Amniotic stem cell (primary cell): Measurements from ENCODE around the gene TP53I13.

Source experiments
- DNase-seq: peaks from one replicate; lab custom pipeline; 2025; lab: John Stamatoyannopoulos, UW

The TP53I13 gene

GRCh38 chr17:29581583-29582253 lies 13.2 kb downstream of the TP53I13 start:
- DNase-seq: no peak

- no peak for DNase-seq
Observed at GRCh38 chr17:29582254-29582765, 13.8 kb downstream of the TP53I13 start.

GRCh38 chr17:29582772-29583171 lies 14.3 kb downstream of the TP53I13 start:
- no peak for DNase-seq

GRCh38 chr17:29583324-29584248 lies 15.1 kb downstream of the TP53I13 start:
- DNase-seq: no peak

- DNase-seq: no peak
Observed at GRCh38 chr17:29584452-29585079, 16.1 kb downstream of the TP53I13 start.

GRCh38 chr17:29585080-29585751 lies 16.7 kb downstream of the TP53I13 start:
- DNase-seq: no peak

GRCh38 chr17:29586676-29587469 lies 18.4 kb downstream of the TP53I13 start:
- DNase-seq: no peak

- no peak for DNase-seq
Observed at GRCh38 chr17:29587591-29587990, 19.1 kb downstream of the TP53I13 start.

GRCh38 chr17:29588017-29588561 lies 19.6 kb downstream of the TP53I13 start:
- DNase-seq: no peak

- no peak for DNase-seq
Observed at GRCh38 chr17:29588562-29589411, 20.3 kb downstream of the TP53I13 start.

GRCh38 chr17:29589524-29590410 lies 21.3 kb downstream of the TP53I13 start, which contains the start of gene GIT1:
GIT1 (minus strand) TSS chr17:29589648; CDS start chr17:29589378, 270 bp downstream.
- DNase-seq: peak; percentile 76

GRCh38 chr17:29590411-29591145 lies 22.1 kb downstream of the TP53I13 start:
- no peak for DNase-seq

GRCh38 chr17:29591146-29591736 lies 22.7 kb downstream of the TP53I13 start:
- no peak for DNase-seq

- DNase-seq: peak; percentile 67
Observed at GRCh38 chr17:29591737-29592608, 23.5 kb downstream of the TP53I13 start.

GRCh38 chr17:29592850-29593551 lies 24.5 kb downstream of the TP53I13 start, which contains the start of gene ANKRD13B:
ANKRD13B (plus strand) TSS chr17:29593132; CDS start chr17:29593622, 490 bp downstream.
- no peak for DNase-seq
